CD4-positive, alpha-beta T cell (primary cell): ENCODE results near the gene RBX1. TPM values are rescaled to one million over a fixed set of nuclear protein-coding genes. Genes with fewer than 3 reads are reported as not detected.

Experiments
- ATAC-seq: fragments of 200-7000 bp; cut with Tn5 transposase; one replicate; pipeline ENCODE4 v1.10.0; 2022; ENCODE audit warnings: mild to moderate bottlenecking; ENCODE audit not compliant: poor library complexity
- CTCF ChIA-PET: fragments of 350-600 bp; sonication (Branson Sonifier 250); formaldehyde crosslinking; loops from one replicate; lab custom pipeline; 2021; ENCODE audit warnings: antibody characterized with exemption, inconsistent platforms; lab: Charles Lee
- POLR2A ChIA-PET: fragments of 350-600 bp; sonication (Branson Sonifier 250); formaldehyde crosslinking; loops from one replicate; lab custom pipeline; 2021; ENCODE audit warnings: antibody characterized with exemption, inconsistent platforms; lab: Charles Lee
- DNase-seq, 14 experiments: peaks; one replicate each; pipeline ENCODE4 v3.0.0-alpha.2; 2013 to 2020; ENCODE audit warnings: mixed read lengths in 2 of 14
- H3K27ac ChIP-seq, 2 donors: one replicate each; pipeline versions ENCODE4 v1.5.1 to v1.7.0; 2013; ENCODE audit warnings: low read length in 2 of 2, low read depth in 1 of 2, mild to moderate bottlenecking in 1 of 2
- H3K27me3 ChIP-seq, 2 experiments: 1 replicate in 1 of 2; 2 replicates in 1 of 2; pipeline versions ENCODE4 v1.6.1 to v1.7.0; 2013; ENCODE audit warnings: low read length in 2 of 2, control low read depth in 1 of 2, mild to moderate bottlenecking in 1 of 2, moderate library complexity in 1 of 2; ENCODE audit not compliant: insufficient read depth in 2 of 2, control insufficient read depth in 1 of 2
- H3K36me3 ChIP-seq: one replicate; pipeline ENCODE4 v1.6.1; 2013; ENCODE audit warnings: low read length, control low read depth; ENCODE audit not compliant: insufficient read depth
- H3K4me1 ChIP-seq: one replicate; pipeline ENCODE4 v1.6.1; 2013; ENCODE audit warnings: low read length, control low read depth; ENCODE audit not compliant: insufficient read depth
- H3K4me3 ChIP-seq: one replicate; pipeline ENCODE4 v1.5.1; 2013; ENCODE audit warnings: mild to moderate bottlenecking, low read length, moderate library complexity
- H3K9me3 ChIP-seq, 2 experiments: 1 replicate in 1 of 2; 2 replicates in 1 of 2; pipeline versions ENCODE4 v1.6.1 to v1.7.0; 2013; ENCODE audit warnings: low read length in 2 of 2, mild to moderate bottlenecking in 2 of 2, control low read depth in 1 of 2, moderate library complexity in 1 of 2; ENCODE audit not compliant: control insufficient read depth in 1 of 2, insufficient read depth in 1 of 2
- H3K27ac Mint-ChIP-seq: one replicate; pipeline ENCODE4 v1.8.0; 2020; ENCODE audit warnings: mixed read lengths
- H3K27me3 Mint-ChIP-seq: one replicate; pipeline ENCODE4 v1.8.0; 2021; ENCODE audit warnings: mixed read lengths
- H3K36me3 Mint-ChIP-seq: one replicate; pipeline ENCODE4 v1.8.0; 2021; ENCODE audit warnings: low read depth, mixed read lengths
- H3K4me1 Mint-ChIP-seq: one replicate; pipeline ENCODE4 v1.8.0; 2021; ENCODE audit warnings: low read depth, mixed read lengths
- H3K4me3 Mint-ChIP-seq: one replicate; pipeline ENCODE4 v1.8.0; 2020; ENCODE audit warnings: mild to moderate bottlenecking, mixed read lengths
- H3K9me3 Mint-ChIP-seq: one replicate; pipeline ENCODE4 v1.8.0; 2020; ENCODE audit warnings: mixed read lengths
- CTCF ChIP-seq: fragments of 200-600 bp; IDR thresholded peaks from one replicate; pipeline ENCODE4 v1.8.0; 2022; ENCODE audit warnings: antibody characterized with exemption, mild to moderate bottlenecking
- intact Hi-C, 2 experiments: fragments of 100-400 bp; cut with DNase I in 1 of 2; cut with micrococcal nuclease in 1 of 2; formaldehyde crosslinking; loops; one replicate each; pipeline versions ENCODE4 v1.15.1 to v1.9.0; 2023 to 2025; cut with DNase I, micrococcal nuclease
- total RNA-seq, 174 experiments: library from RNA in 2 of 174; stranded (reverse) in 2 of 174; gene quantifications; one replicate each; pipeline ENCODE4 v1.2.3 and lab custom pipeline; 2021 to 2026

The RBX1 gene
- total RNA-seq, 2 experiments from 2014 or later: 19.8 to 21.6 TPM

- Mint-ChIP-seq H3K27ac (no peak overlapping the region), H3K9me3 (no peaks in the 10 kb centered on the region), H3K27me3 (no peaks in the 10 kb centered on the region), H3K4me3 (no peak overlapping the region), H3K4me1 (no peaks in the 10 kb centered on the region), H3K36me3 (no peaks in the 10 kb centered on the region)
- Histone ChIP-seq H3K27me3 (no peaks in the 10 kb centered on the region), H3K4me1 (no peaks in the 10 kb centered on the region), H3K36me3 (no peaks in the 10 kb centered on the region), H3K27ac (no peak overlapping the region), H3K4me3 (no peak overlapping the region), H3K9me3 (no peaks in the 10 kb centered on the region)
- TF ChIP-seq CTCF: no peak
- DNase-seq (no peak), ATAC-seq (no peak)
- intact Hi-C loops: no loop called here
- ChIA-PET POLR2A (interaction anchor here (1.6 kb wide), 1 partner anchor 13 kb away, joined by 6 read pairs; no protein-coding TSS in a partner anchor), CTCF (interaction anchor here (1.5 kb wide), 1 partner anchor 30 kb away, joined by 3 read pairs; no protein-coding TSS in a partner anchor)
Measured at GRCh38 chr22:41009222-41009948, 58.2 kb downstream of the RBX1 start.

DNA sequence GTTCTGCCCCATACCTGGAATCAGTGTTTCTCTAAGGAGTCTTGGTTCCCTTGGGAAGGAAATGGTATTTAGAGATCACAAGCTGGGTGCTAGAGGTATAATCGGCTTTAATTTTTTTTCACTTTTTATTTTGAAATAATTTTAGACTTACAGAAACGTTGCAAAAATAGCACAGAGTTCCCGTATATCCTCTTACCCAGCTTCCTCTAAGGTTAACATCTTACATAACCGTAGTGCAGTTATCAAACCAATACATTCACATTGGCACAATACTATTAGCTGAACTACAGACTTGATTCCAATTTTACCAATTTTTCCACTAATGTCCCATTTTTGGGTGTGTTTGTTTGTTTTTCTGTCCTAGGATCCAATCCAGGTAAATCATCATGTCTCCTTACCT is 63.8 kb downstream of the RBX1 start:
- ATAC-seq (no peak), DNase-seq (no peak)
- Mint-ChIP-seq H3K4me3 (no peak overlapping the region), H3K9me3 (no peaks in the 10 kb centered on the region), H3K27ac (no peak overlapping the region), H3K27me3 (no peaks in the 10 kb centered on the region), H3K36me3 (no peaks in the 10 kb centered on the region), H3K4me1 (peaks cover 3% of the 10 kb centered on the region)
- Histone ChIP-seq H3K9me3 (no peaks in the 10 kb centered on the region), H3K27me3 (no peaks in the 10 kb centered on the region), H3K27ac (no peak overlapping the region), H3K36me3 (no peaks in the 10 kb centered on the region), H3K4me1 (no peaks in the 10 kb centered on the region), H3K4me3 (no peak overlapping the region)
- CTCF ChIA-PET: no interaction called here
- TF ChIP-seq CTCF: no peak
- POLR2A ChIA-PET: interaction anchor here (0.7 kb wide), 1 partner anchor 14 kb away, joined by 3 read pairs; no protein-coding TSS in a partner anchor
- intact Hi-C loops: no loop called here

- peak overlapping the region; percentile 62 to 64 for H3K27ac ChIP-seq
- Mint-ChIP-seq H3K27ac (peak overlapping the region; percentile 63), H3K4me3 (peak overlapping the region; percentile 95), H3K9me3 (no peaks in the 10 kb centered on the region), H3K36me3 (no peaks in the 10 kb centered on the region), H3K27me3 (no peaks in the 10 kb centered on the region), H3K4me1 (peaks cover 20% of the 10 kb centered on the region)
- ATAC-seq: no peak
- peaks cover 21% of the 10 kb centered on the region for H3K4me1 ChIP-seq
- no peak for TF ChIP-seq CTCF
- intact Hi-C loops: loop anchor here in 1 of 2 experiments (5.0 kb wide), 1 partner anchor 69 kb away; the partner anchor contains the start of gene RBX1
- no peaks in the 10 kb centered on the region for H3K27me3 ChIP-seq
- peak overlapping the region; percentile 63 for H3K4me3 ChIP-seq
- no peaks in the 10 kb centered on the region for H3K36me3 ChIP-seq
- peak in 1 of 14 experiments; percentile 7 for DNase-seq
- CTCF ChIA-PET: interaction anchor here (3.9 kb wide), 1 partner anchor 98 kb away, joined by 10 read pairs; no protein-coding TSS in a partner anchor
- H3K9me3 ChIP-seq: no peaks in the 10 kb centered on the region
- POLR2A ChIA-PET: interaction anchor here (0.6 to 3.9 kb wide), 15 partner anchors 9 to 360 kb away, joined by 3 to 93 read pairs (median 7); partner anchors contain the start of genes EP300, RBX1 and TEF
Measured at GRCh38 chr22:41021061-41021612, 70.0 kb downstream of the RBX1 start.
